HL-60 (cell line): ENCODE measurements around the gene EEPD1.

Experiments used
- DNase-seq, 2 experiments: peaks; one replicate each; pipeline ENCODE4 v3.0.0-alpha.2; 2010 to 2020; ENCODE audit warnings: low read depth in 1 of 2, low spot score in 1 of 2
- H3K27ac ChIP-seq: fragments of 250-450 bp; sonication (Bioruptor Pico); replicated peaks from 2 replicates; pipeline ENCODE4 v1.5.1; 2020; ENCODE audit warnings: mild to moderate bottlenecking, moderate library complexity
- H3K27me3 ChIP-seq: fragments of 250-450 bp; sonication (Bioruptor Pico); 2 replicates; pipeline ENCODE4 v1.5.1; 2021; ENCODE audit warnings: mild to moderate bottlenecking, moderate library complexity; ENCODE audit not compliant: insufficient read depth, poor library complexity, severe bottlenecking
- H3K4me3 ChIP-seq: replicated peaks from 2 replicates; pipeline ENCODE4 v1.5.1; 2011; ENCODE audit warnings: mild to moderate bottlenecking, control low read depth, low read length; ENCODE audit not compliant: insufficient read depth
- GABPA ChIP-seq: IDR thresholded peaks from 2 replicates; pipeline ENCODE4 v1.6.1; 2012; ENCODE audit warnings: low read depth
- POLR2AphosphoS5 ChIP-seq: IDR thresholded peaks from 2 replicates; pipeline ENCODE4 v1.6.1; 2012; ENCODE audit warnings: low read depth
- SPI1 ChIP-seq: IDR thresholded peaks from 2 replicates; pipeline ENCODE4 v1.6.1; 2012; ENCODE audit warnings: low read depth, mild to moderate bottlenecking, borderline replicate concordance
- TF ChIP-seq, protein P1 (sequence below): IDR thresholded peaks from one replicate; pipeline ENCODE4 v1.5.1; 2011; ENCODE audit warnings: low read length, control low read depth, inconsistent platforms; ENCODE audit not compliant: insufficient read depth
- TF ChIP-seq, protein P2 (sequence below): IDR thresholded peaks from 2 replicates; pipeline ENCODE4 v1.6.1; 2012; ENCODE audit warnings: low read depth; ENCODE audit not compliant: insufficient replicate concordance

The EEPD1 gene

DNA sequence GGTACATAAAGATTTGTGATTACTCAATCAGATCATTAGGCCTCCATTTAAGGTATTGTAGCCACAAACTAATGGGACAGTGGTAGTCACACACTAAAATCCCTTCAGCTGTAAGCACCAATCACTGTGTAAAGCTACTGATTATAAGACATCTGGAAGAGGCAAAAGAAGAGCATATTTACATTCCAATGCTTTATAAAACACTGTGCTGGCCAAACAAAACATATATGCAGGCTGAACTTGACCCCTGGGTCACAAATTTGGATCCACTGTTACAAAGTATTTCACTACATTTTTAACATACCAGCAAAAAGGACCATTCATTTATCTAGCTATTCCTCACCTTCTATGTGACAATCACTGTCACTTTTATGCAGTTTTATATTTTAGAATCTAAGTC lies 195.2 kb downstream of the EEPD1 start:
- no peak overlapping the region for H3K4me3 ChIP-seq
- DNase-seq, result no peak
- TF ChIP-seq POLR2AphosphoS5, result no peak
- TF ChIP-seq, protein P1, sequence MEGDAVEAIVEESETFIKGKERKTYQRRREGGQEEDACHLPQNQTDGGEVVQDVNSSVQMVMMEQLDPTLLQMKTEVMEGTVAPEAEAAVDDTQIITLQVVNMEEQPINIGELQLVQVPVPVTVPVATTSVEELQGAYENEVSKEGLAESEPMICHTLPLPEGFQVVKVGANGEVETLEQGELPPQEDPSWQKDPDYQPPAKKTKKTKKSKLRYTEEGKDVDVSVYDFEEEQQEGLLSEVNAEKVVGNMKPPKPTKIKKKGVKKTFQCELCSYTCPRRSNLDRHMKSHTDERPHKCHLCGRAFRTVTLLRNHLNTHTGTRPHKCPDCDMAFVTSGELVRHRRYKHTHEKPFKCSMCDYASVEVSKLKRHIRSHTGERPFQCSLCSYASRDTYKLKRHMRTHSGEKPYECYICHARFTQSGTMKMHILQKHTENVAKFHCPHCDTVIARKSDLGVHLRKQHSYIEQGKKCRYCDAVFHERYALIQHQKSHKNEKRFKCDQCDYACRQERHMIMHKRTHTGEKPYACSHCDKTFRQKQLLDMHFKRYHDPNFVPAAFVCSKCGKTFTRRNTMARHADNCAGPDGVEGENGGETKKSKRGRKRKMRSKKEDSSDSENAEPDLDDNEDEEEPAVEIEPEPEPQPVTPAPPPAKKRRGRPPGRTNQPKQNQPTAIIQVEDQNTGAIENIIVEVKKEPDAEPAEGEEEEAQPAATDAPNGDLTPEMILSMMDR, result no peak
- no peak for TF ChIP-seq GABPA
- H3K27ac ChIP-seq, result no peak overlapping the region
- no peaks in the 10 kb centered on the region for H3K27me3 ChIP-seq

DNA sequence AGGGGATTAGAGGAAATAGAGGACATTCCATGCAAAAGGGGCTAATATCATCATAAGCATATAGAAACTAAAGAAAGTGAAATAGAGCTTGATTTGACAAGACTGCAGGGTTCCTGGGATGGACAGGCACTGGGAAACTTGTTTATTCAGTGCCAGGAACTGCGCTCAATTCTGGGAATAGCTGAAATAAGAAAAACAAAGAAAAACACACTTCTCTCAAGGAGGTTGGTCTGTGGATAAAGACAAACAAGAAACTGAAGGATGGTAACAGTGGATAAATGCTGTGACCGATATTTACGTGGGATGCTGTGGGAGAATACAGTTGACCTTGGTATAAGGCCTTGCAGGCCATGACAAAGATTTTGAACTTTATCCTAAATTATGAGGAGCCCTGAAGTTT lies 195.7 kb downstream of the EEPD1 start:
- H3K4me3 ChIP-seq, result no peak overlapping the region
- H3K27ac ChIP-seq, result no peak overlapping the region
- DNase-seq, result no peak

DNA sequence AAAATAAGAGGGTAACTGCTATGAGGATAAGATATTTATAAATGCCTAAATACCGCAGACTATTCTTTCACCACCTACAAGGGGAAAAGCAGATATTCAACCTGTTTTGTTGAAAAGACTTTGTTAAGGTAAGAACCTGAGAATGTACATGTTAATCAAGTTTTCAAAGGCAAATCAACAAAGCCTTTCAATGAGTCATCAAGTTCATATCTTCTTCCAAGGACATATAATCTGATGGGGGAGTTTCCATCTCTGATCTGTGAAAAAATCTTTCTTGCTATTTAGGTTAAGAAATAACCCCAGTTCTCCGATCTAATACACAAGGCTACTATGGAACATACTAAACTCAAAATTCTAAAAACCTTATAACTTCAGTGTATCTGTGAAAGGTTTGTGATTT lies 196.6 kb downstream of the EEPD1 start:
- TF ChIP-seq, protein P2, sequence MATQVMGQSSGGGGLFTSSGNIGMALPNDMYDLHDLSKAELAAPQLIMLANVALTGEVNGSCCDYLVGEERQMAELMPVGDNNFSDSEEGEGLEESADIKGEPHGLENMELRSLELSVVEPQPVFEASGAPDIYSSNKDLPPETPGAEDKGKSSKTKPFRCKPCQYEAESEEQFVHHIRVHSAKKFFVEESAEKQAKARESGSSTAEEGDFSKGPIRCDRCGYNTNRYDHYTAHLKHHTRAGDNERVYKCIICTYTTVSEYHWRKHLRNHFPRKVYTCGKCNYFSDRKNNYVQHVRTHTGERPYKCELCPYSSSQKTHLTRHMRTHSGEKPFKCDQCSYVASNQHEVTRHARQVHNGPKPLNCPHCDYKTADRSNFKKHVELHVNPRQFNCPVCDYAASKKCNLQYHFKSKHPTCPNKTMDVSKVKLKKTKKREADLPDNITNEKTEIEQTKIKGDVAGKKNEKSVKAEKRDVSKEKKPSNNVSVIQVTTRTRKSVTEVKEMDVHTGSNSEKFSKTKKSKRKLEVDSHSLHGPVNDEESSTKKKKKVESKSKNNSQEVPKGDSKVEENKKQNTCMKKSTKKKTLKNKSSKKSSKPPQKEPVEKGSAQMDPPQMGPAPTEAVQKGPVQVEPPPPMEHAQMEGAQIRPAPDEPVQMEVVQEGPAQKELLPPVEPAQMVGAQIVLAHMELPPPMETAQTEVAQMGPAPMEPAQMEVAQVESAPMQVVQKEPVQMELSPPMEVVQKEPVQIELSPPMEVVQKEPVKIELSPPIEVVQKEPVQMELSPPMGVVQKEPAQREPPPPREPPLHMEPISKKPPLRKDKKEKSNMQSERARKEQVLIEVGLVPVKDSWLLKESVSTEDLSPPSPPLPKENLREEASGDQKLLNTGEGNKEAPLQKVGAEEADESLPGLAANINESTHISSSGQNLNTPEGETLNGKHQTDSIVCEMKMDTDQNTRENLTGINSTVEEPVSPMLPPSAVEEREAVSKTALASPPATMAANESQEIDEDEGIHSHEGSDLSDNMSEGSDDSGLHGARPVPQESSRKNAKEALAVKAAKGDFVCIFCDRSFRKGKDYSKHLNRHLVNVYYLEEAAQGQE, result no peak
- TF ChIP-seq, protein P1, result no peak
- TF ChIP-seq GABPA, result no peak
- Histone ChIP-seq H3K27ac (no peak overlapping the region), H3K4me3 (no peak overlapping the region), H3K27me3 (no peaks in the 10 kb centered on the region)
- no peak for DNase-seq

More for the DNA sequence above, 195.7 kb downstream of the EEPD1 start:
- TF ChIP-seq POLR2AphosphoS5, result no peak
- TF ChIP-seq, protein P2, result no peak
- TF ChIP-seq SPI1, result no peak
- TF ChIP-seq, protein P1, result no peak
- TF ChIP-seq GABPA, result no peak
- no peaks in the 10 kb centered on the region for H3K27me3 ChIP-seq
